GM19240 (cell line): Measurements from ENCODE around the gene FOXP1.

Experiments used
- DNase-seq: peaks from one replicate; pipeline ENCODE4 v3.0.0; 2011; ENCODE audit warnings: low spot score; ENCODE audit not compliant: insufficient read length

The FOXP1 gene

GRCh38 chr3:71160785-71161546, 422.6 kb downstream of the FOXP1 start:
- DNase-seq = no peak

GRCh38 chr3:71156062-71156665, 427.4 kb downstream of the FOXP1 start:
- no peak for DNase-seq

- no peak for DNase-seq
Observed at GRCh38 chr3:71154846-71155245, 428.7 kb downstream of the FOXP1 start.

GRCh38 chr3:71153713-71154112, 429.8 kb downstream of the FOXP1 start:
- no peak for DNase-seq

- no peak for DNase-seq
Observed at GRCh38 chr3:71152892-71153265, 430.6 kb downstream of the FOXP1 start.

- no peak for DNase-seq
Observed at GRCh38 chr3:71152039-71152891, 431.3 kb downstream of the FOXP1 start.

- DNase-seq = no peak
Observed at GRCh38 chr3:71149959-71150954, 433.3 kb downstream of the FOXP1 start.

GRCh38 chr3:71148455-71149060, 435.0 kb downstream of the FOXP1 start:
- no peak for DNase-seq

GRCh38 chr3:71146673-71147072, 436.9 kb downstream of the FOXP1 start:
- DNase-seq = no peak

GRCh38 chr3:71145954-71146353, 437.6 kb downstream of the FOXP1 start:
- no peak for DNase-seq

- no peak for DNase-seq
Observed at GRCh38 chr3:71144525-71145253, 438.8 kb downstream of the FOXP1 start.

GRCh38 chr3:71143493-71143892, 440.0 kb downstream of the FOXP1 start:
- DNase-seq = no peak

- DNase-seq = no peak
Observed at GRCh38 chr3:71142441-71143161, 440.9 kb downstream of the FOXP1 start.

GRCh38 chr3:71140477-71140876, 443.1 kb downstream of the FOXP1 start:
- DNase-seq = no peak

GRCh38 chr3:71139496-71139895, 444.0 kb downstream of the FOXP1 start:
- no peak for DNase-seq

- DNase-seq = no peak
Observed at GRCh38 chr3:71138410-71138809, 445.1 kb downstream of the FOXP1 start.

GRCh38 chr3:71136276-71136675, 447.3 kb downstream of the FOXP1 start:
- DNase-seq = no peak

- DNase-seq = no peak
Observed at GRCh38 chr3:71135373-71136088, 448.0 kb downstream of the FOXP1 start.

- no peak for DNase-seq
Observed at GRCh38 chr3:71134521-71134920, 449.0 kb downstream of the FOXP1 start.
